Thyroid gland (tissue), 4 donors: ENCODE data around the gene PARD3B. TPM values are rescaled to one million over a fixed set of nuclear protein-coding genes. Genes with fewer than 3 reads are reported as not detected.

ENCODE experiments used
- DNase-seq, 2 donors: peaks; one replicate each; pipeline ENCODE4 v3.0.0-alpha.2; 2019
- H3K27ac ChIP-seq, 3 donors: fragments of 200-600 bp; sonication (generic); 1 replicate in 2 of 3; 2 replicates in 1 of 3; pipeline ENCODE4 v1.5.1; 2016 to 2019; ENCODE audit warnings: mild to moderate bottlenecking in 1 of 3, moderate library complexity in 1 of 3
- H3K27me3 ChIP-seq: fragments of 200-600 bp; sonication (generic); one replicate; pipeline ENCODE4 v1.5.1; 2019
- H3K36me3 ChIP-seq, 2 donors: fragments of 200-600 bp; sonication (generic); one replicate each; pipeline ENCODE4 v1.5.1; 2016 to 2019
- H3K4me1 ChIP-seq, 2 donors: fragments of 200-600 bp; sonication (generic); one replicate each; pipeline ENCODE4 v1.5.1; 2017 to 2019
- H3K4me3 ChIP-seq, 3 donors: fragments of 200-600 bp; sonication (generic); replicated peaks in 1 of 3; 1 replicate in 2 of 3; 2 replicates in 1 of 3; pipeline ENCODE4 v1.5.1; 2016; ENCODE audit warnings: mild to moderate bottlenecking in 1 of 3
- H3K9me3 ChIP-seq: fragments of 200-600 bp; sonication (generic); one replicate; pipeline ENCODE4 v1.5.1; 2017
- CTCF ChIP-seq, 6 experiments: fragments of 200-600 bp in 3 of 6; fragments of 450-650 bp in 3 of 6; sonication (generic) in 3 of 6; IDR thresholded peaks; one replicate each; pipeline ENCODE4 v1.5.1; 2016 to 2019; ENCODE audit warnings: antibody characterized with exemption in 6 of 6, mild to moderate bottlenecking in 2 of 6, inconsistent platforms in 1 of 6, moderate library complexity in 1 of 6
- POLR2A ChIP-seq, 2 donors: fragments of 450-650 bp; IDR thresholded peaks; one replicate each; pipeline ENCODE4 v1.6.1; 2017; ENCODE audit warnings: antibody characterized with exemption in 2 of 2, mild to moderate bottlenecking in 2 of 2, moderate library complexity in 1 of 2
- WGBS, 2 donors: methylation state at CpG; one replicate each; pipeline ENCODE4 v1.1.5; 2017; 5-methylcytosine and 5-hydroxymethylcytosine counted together
- intact Hi-C: fragments of 100-400 bp; cut with DNase I; formaldehyde crosslinking; loops from one replicate; pipeline ENCODE4 v1.15.1; 2023
- total RNA-seq, 4 donors: library from RNA; depleted of rRNA; stranded (reverse); fragments of >200 nt; gene quantifications; one replicate each; pipeline ENCODE4 v1.2.3, GENCODE V29; 2016

Gene PARD3B
- total RNA-seq, 4 donors from 2014 or later: 27.0 to 43.4 (median 34.6) TPM

GRCh38 chr2:204650611-204651010 is 105.3 kb downstream of the PARD3B start:
- no peaks in the 10 kb centered on the region for H3K27me3 ChIP-seq
- no peak overlapping the region for H3K4me3 ChIP-seq
- H3K36me3 ChIP-seq: no peaks in the 10 kb centered on the region
- no peak for TF ChIP-seq CTCF (IDR thresholded peaks at IDR 0.05)
- TF ChIP-seq POLR2A (IDR thresholded peaks at IDR 0.05): no peak
- peaks cover 0 to 9% of the 10 kb centered on the region in 2 donors for H3K4me1 ChIP-seq
- H3K9me3 ChIP-seq: no peaks in the 10 kb centered on the region
- intact Hi-C loops: no loop called here
- DNase-seq: no peak
- no peak overlapping the region for H3K27ac ChIP-seq

- intact Hi-C loops: no loop called here
- no peaks in the 10 kb centered on the region for H3K27me3 ChIP-seq
- H3K4me1 ChIP-seq: peaks cover 0 to 6% of the 10 kb centered on the region in 2 donors
- DNase-seq: no peak
- WGBS, 2 donors: 96 to 97% methylated on average over 4 of the region's 4 CpGs
- no peaks in the 10 kb centered on the region for H3K36me3 ChIP-seq
- no peak overlapping the region for H3K4me3 ChIP-seq
- no peaks in the 10 kb centered on the region for H3K9me3 ChIP-seq
- TF ChIP-seq POLR2A (IDR thresholded peaks at IDR 0.05) (no peak), CTCF (IDR thresholded peaks at IDR 0.05) (no peak)
- H3K27ac ChIP-seq: no peak overlapping the region
These were observed 106.8 kb downstream of the PARD3B start for GRCh38 chr2:204652063-204652462.

DNA sequence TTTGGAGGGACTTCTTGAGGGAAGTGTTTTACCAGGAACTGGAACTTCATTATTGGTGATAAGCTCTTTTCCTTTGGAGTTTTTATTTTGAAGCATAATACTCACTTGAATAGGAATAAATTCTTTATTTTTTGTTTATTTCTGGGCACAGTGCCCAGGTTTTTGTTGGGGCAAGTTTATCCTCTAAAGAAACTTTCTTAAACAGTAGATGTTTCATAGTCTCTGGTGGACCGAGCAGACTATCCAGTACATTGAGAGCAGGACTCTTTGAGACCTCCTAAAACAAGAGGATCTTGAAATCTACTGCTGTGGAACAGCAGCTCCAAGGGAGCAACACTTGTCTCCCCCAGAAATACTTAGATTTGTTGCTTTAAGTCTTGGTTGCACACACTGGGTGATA is 109.4 kb downstream of the PARD3B start:
- no peaks in the 10 kb centered on the region for H3K36me3 ChIP-seq
- H3K27ac ChIP-seq: no peak overlapping the region
- intact Hi-C loops: no loop called here
- H3K27me3 ChIP-seq: no peaks in the 10 kb centered on the region
- WGBS, 2 donors: 55 to 59% methylated on average over 1 of the region's 1 CpG
- DNase-seq: no peak
- TF ChIP-seq POLR2A (IDR thresholded peaks at IDR 0.05): no peak
- TF ChIP-seq CTCF (IDR thresholded peaks at IDR 0.05): no peak
- H3K4me3 ChIP-seq: no peak overlapping the region
- peaks cover 0 to 6% of the 10 kb centered on the region in 2 donors for H3K4me1 ChIP-seq
- no peaks in the 10 kb centered on the region for H3K9me3 ChIP-seq

DNA sequence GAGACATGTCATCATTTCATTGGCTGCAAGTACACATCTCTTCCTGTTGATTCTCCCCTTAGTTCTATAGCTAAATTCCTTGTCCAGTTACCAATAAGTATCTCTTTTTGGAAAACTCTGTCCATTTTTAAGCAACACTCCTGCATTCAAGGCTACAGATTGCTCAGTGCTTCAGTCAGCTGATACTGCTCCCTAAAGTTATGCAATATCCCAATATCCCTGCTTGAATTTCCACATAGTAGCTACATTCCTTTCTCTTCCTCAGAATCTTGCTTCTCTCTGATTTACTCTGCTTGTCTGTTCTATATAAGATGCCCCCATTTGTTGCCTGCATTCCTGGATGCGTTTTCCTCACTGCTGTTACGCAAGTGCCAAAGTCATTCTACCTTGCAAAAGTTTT is 109.8 kb downstream of the PARD3B start:
- Histone ChIP-seq H3K9me3 (no peaks in the 10 kb centered on the region), H3K27ac (no peak overlapping the region), H3K4me3 (no peak overlapping the region), H3K36me3 (no peaks in the 10 kb centered on the region), H3K4me1 (peaks cover 0 to 6% of the 10 kb centered on the region in 2 donors), H3K27me3 (no peaks in the 10 kb centered on the region)
- 95% methylated on average over 2 of the region's 2 CpGs for WGBS, 2 donors
- TF ChIP-seq CTCF (IDR thresholded peaks at IDR 0.05) (no peak), POLR2A (IDR thresholded peaks at IDR 0.05) (no peak)
- intact Hi-C loops: no loop called here
- no peak for DNase-seq

DNA sequence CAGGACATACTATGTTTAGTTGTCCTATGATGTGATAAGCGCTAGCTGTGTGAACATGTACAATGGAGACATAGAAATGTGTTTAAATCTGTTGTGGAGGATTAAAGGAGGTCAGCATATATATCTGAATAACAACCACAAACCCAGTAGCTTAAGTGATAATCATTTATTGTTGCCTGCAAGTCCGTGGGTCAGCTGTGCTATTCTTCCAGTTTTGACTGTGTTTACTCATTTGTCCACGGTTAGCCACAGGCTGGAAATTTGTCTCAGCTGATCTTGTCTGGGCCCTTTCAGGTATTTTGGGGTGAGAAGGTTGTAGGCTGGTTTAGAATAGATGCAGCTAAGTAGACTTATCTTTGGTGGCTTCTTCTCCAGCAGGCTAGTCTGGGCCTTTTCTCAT is 110.4 kb downstream of the PARD3B start:
- Histone ChIP-seq H3K4me1 (peaks cover 0 to 6% of the 10 kb centered on the region in 2 donors), H3K27me3 (no peaks in the 10 kb centered on the region), H3K36me3 (no peaks in the 10 kb centered on the region), H3K9me3 (no peaks in the 10 kb centered on the region), H3K4me3 (no peak overlapping the region), H3K27ac (no peak overlapping the region)
- no peak for DNase-seq
- WGBS, 2 donors: 92 to 100% methylated on average over 3 of the region's 3 CpGs
- TF ChIP-seq POLR2A (IDR thresholded peaks at IDR 0.05): no peak
- no peak for TF ChIP-seq CTCF (IDR thresholded peaks at IDR 0.05)
- intact Hi-C loops: no loop called here
